Nephron progenitor cell (in vitro differentiated cells): Measurements from ENCODE around the gene GRIK4.
A peak's percentile ranks its signal among the peaks of the same experiment; 100 is the strongest.

Experiments
- DNase-seq: peaks from one replicate; pipeline ENCODE4 v3.0.0; 2021
- H3K27ac Mint-ChIP-seq: 2 replicates; pipeline ENCODE4 v1.8.0; 2021; ENCODE audit warnings: mild to moderate bottlenecking, moderate library complexity, mixed read lengths
- H3K27me3 Mint-ChIP-seq: 2 replicates; pipeline ENCODE4 v1.8.0; 2021; ENCODE audit warnings: mild to moderate bottlenecking, low read depth, mixed read lengths; ENCODE audit not compliant: poor library complexity
- H3K36me3 Mint-ChIP-seq: 2 replicates; pipeline ENCODE4 v1.8.0; 2021; ENCODE audit warnings: low read depth, mixed read lengths
- H3K4me1 Mint-ChIP-seq: 2 replicates; pipeline ENCODE4 v1.8.0; 2021; ENCODE audit warnings: mixed read lengths
- H3K4me3 Mint-ChIP-seq: 2 replicates; pipeline ENCODE4 v1.8.0; 2021; ENCODE audit warnings: mild to moderate bottlenecking, moderate library complexity, mixed read lengths
- H3K9me3 Mint-ChIP-seq: 2 replicates; pipeline ENCODE4 v1.8.0; 2021; ENCODE audit warnings: mild to moderate bottlenecking, moderate library complexity, mixed read lengths
- CTCF ChIP-seq: fragments of 200-600 bp; sonication (generic); IDR thresholded peaks from 2 replicates; pipeline ENCODE4 v1.5.0; 2021; ENCODE audit warnings: antibody characterized with exemption

The GRIK4 gene

GRCh38 chr11:120537996-120538395 lies 26.4 kb downstream of the GRIK4 start:
- no peak for DNase-seq
- Mint-ChIP-seq H3K27ac (no peak overlapping the region), H3K27me3 (peaks cover 24% of the 10 kb centered on the region), H3K4me1 (peaks cover 35% of the 10 kb centered on the region), H3K4me3 (no peak overlapping the region), H3K36me3 (no peaks in the 10 kb centered on the region), H3K9me3 (peaks cover 14% of the 10 kb centered on the region)
- TF ChIP-seq CTCF: no peak

GRCh38 chr11:120538707-120539106 lies 27.2 kb downstream of the GRIK4 start:
- Mint-ChIP-seq H3K9me3 (peaks cover 14% of the 10 kb centered on the region), H3K27me3 (peaks cover 24% of the 10 kb centered on the region), H3K4me3 (no peak overlapping the region), H3K27ac (no peak overlapping the region), H3K36me3 (no peaks in the 10 kb centered on the region), H3K4me1 (peaks cover 33% of the 10 kb centered on the region)
- no peak for DNase-seq
- TF ChIP-seq CTCF: no peak

GRCh38 chr11:120539667-120540369 lies 28.3 kb downstream of the GRIK4 start:
- DNase-seq: no peak
- H3K27me3 Mint-ChIP-seq: peaks cover 17% of the 10 kb centered on the region
- H3K4me1 Mint-ChIP-seq: peaks cover 26% of the 10 kb centered on the region
- TF ChIP-seq CTCF: no peak
- H3K9me3 Mint-ChIP-seq: peaks cover 14% of the 10 kb centered on the region
- no peaks in the 10 kb centered on the region for H3K36me3 Mint-ChIP-seq
- no peak overlapping the region for H3K4me3 Mint-ChIP-seq
- peak overlapping the region; percentile 23 for H3K27ac Mint-ChIP-seq

GRCh38 chr11:120540744-120541465 lies 29.4 kb downstream of the GRIK4 start:
- DNase-seq: no peak
- Mint-ChIP-seq H3K36me3 (no peaks in the 10 kb centered on the region), H3K4me1 (peaks cover 27% of the 10 kb centered on the region), H3K27ac (no peak overlapping the region), H3K27me3 (peaks cover 17% of the 10 kb centered on the region), H3K4me3 (no peak overlapping the region), H3K9me3 (peaks cover 14% of the 10 kb centered on the region)
- no peak for TF ChIP-seq CTCF

GRCh38 chr11:120543521-120544215 lies 32.1 kb downstream of the GRIK4 start:
- Mint-ChIP-seq H3K9me3 (peaks cover 14% of the 10 kb centered on the region), H3K36me3 (no peaks in the 10 kb centered on the region), H3K4me1 (peaks cover 45% of the 10 kb centered on the region), H3K27me3 (peaks cover 19% of the 10 kb centered on the region), H3K27ac (no peak overlapping the region), H3K4me3 (no peak overlapping the region)
- no peak for DNase-seq
- no peak for TF ChIP-seq CTCF
